ENCODE data around the gene ZKSCAN3. TPM values are rescaled to one million over a fixed set of nuclear protein-coding genes. Genes with fewer than 3 reads are reported as not detected.

The ZKSCAN3 gene
- total and polyA plus RNA-seq, 7 experiments from 2014 or later: 3.0 to 13.2 (median 4.8) TPM

DNA sequence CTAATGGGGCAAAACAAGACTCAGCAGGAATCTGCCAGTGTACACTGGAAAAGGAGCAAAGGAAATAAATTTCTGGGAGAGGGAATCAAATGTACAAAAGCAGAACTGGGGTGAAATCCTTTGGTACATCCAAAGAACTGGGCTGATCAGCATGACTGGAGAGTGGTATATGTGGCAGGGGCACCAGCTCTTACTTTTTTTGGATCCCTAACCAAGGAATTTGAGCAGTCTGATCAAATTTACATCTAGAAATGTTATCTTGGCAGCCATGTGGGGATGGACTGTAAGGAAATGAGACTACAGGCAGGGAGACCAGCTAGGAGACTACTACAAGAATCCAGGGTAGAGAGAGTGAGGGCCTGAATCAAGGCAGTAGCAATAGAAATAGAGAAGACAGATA lies 12.6 kb upstream of the ZKSCAN3 start:
- no peak overlapping the region for H3K27ac Mint-ChIP-seq
- no peak overlapping the region for H3K4me3 ChIP-seq (ENCODE audit: low read length)

DNA sequence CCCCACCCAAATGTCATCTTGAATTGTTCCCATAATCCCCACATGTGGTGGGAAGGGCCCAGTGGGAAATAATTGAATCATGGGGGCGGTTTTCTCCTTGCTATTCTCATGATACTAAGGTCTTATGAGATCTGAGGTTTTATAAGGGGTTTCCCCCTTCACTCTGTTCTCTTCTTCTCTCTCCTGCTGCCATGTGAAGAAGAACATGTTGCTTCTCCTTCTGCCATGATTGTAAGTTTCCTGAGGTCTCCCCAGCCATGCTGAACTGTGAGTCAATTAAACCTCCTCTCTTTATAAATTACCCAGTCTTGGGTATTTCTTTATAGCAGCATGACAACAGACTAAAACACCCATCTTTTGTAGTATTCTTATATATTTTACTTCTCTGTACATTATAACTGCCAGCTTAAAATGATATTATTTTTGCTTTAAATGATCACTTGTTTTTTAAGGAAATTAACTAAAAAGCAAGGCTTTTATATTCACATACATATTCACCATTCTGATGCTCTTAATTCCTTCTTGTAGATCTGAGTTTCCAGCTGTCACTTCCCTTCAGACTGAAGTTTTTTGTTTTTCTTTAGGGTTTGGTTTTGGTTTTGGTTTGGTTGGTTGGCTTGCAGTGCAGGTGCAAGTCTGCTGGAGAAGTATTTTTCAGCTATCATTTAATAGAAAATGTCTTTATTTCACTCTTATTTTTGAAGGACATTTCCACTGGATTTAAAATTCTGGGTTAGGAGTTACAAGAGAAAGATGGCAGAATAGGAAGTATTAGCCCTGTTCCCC lies 9.2 kb upstream of the ZKSCAN3 start:
- peaks cover 0 to 16% (median 5%) of the 10 kb centered on the region in 5 donors for H3K27me3 Mint-ChIP-seq
- peaks cover 9 to 10% of the 10 kb centered on the region in 2 donors for H3K4me1 ChIP-seq (ENCODE audit: control insufficient read depth in 2 of 2, insufficient read depth in 2 of 2, low read length in 2 of 2)
- H3K27ac ChIP-seq (ENCODE audit: low read depth, low read length): no peak overlapping the region
- H3K36me3 Mint-ChIP-seq: peaks cover 0 to 9% (median 5%) of the 10 kb centered on the region in 5 donors
- peaks cover 0 to 6% (median 0%) of the 10 kb centered on the region in 3 experiments for H3K36me3 ChIP-seq (ENCODE audit: control insufficient read depth in 2 of 3, insufficient read depth in 3 of 3, low read length in 3 of 3)
- no peaks in the 10 kb centered on the region for H3K9me3 ChIP-seq (ENCODE audit: control insufficient read depth in 2 of 3, low read length in 3 of 3)
- H3K4me3 Mint-ChIP-seq: no peak overlapping the region
- no peak overlapping the region for H3K4me3 ChIP-seq (ENCODE audit: low read length)
- CTCF ChIA-PET: interaction anchor here (2.8 kb wide), 1 partner anchor 16 kb away, joined by 8 read pairs; no protein-coding TSS in a partner anchor
- H3K27me3 ChIP-seq (ENCODE audit: control insufficient read depth in 2 of 2, insufficient read depth in 2 of 2, low read length in 2 of 2): no peaks in the 10 kb centered on the region
- H3K9me3 Mint-ChIP-seq: peaks cover 0 to 16% (median 6%) of the 10 kb centered on the region in 11 donors
- H3K27ac Mint-ChIP-seq: no peak overlapping the region
- POLR2A ChIA-PET: interaction anchor here (1.1 kb wide), 1 partner anchor 9 kb away, joined by 5 read pairs; the partner anchor contains the start of gene ZKSCAN3
- DNase-seq (no peak), ATAC-seq (no peak)
- intact Hi-C loops (cut with micrococcal nuclease): no loop called here
- no peaks in the 10 kb centered on the region for H3K4me1 Mint-ChIP-seq

More for the DNA sequence above, 12.6 kb upstream of the ZKSCAN3 start:
- H3K27ac ChIP-seq (ENCODE audit: low read depth, low read length): no peak overlapping the region
- no peaks in the 10 kb centered on the region for H3K27me3 ChIP-seq (ENCODE audit: control insufficient read depth in 2 of 2, insufficient read depth in 2 of 2, low read length in 2 of 2)
- ATAC-seq (no peak), DNase-seq (no peak)
- intact Hi-C loops (cut with micrococcal nuclease): loop anchor here (5.0 to 10.0 kb wide), 8 partner anchors 85 to 1160 kb away; partner anchors contain the start of genes ZSCAN23 (in 2 of the 2), ZKSCAN4 (in 1 of the 2), ZKSCAN8 (in 1 of the 2) and ZNF184 (in 1 of the 2)
- H3K4me1 Mint-ChIP-seq: peaks cover 0 to 16% (median 9%) of the 10 kb centered on the region in 7 donors
- POLR2A ChIA-PET: interaction anchor here (0.6 to 3.2 kb wide), 5 partner anchors 10 to 1313 kb away, joined by 3 to 17 read pairs (median 13); partner anchors contain the start of genes ZKSCAN3 and ZSCAN26
- no peak overlapping the region for H3K4me3 Mint-ChIP-seq
- peaks cover 0 to 12% (median 6%) of the 10 kb centered on the region in 11 donors for H3K9me3 Mint-ChIP-seq
- H3K36me3 ChIP-seq (ENCODE audit: control insufficient read depth in 2 of 3, insufficient read depth in 3 of 3, low read length in 3 of 3): peaks cover 0 to 6% (median 0%) of the 10 kb centered on the region in 3 experiments
- H3K9me3 ChIP-seq (ENCODE audit: control insufficient read depth in 2 of 3, low read length in 3 of 3): no peaks in the 10 kb centered on the region
- H3K4me1 ChIP-seq (ENCODE audit: control insufficient read depth in 2 of 2, insufficient read depth in 2 of 2, low read length in 2 of 2): peaks cover 9 to 10% of the 10 kb centered on the region in 2 donors
- CTCF ChIA-PET: interaction anchor here (1.2 to 1.9 kb wide), 2 partner anchors 18 to 196 kb away, joined by 3 to 6 read pairs; partner anchors contain the start of gene ZKSCAN8
- peaks cover 0 to 11% (median 5%) of the 10 kb centered on the region in 5 donors for H3K36me3 Mint-ChIP-seq
- H3K27me3 Mint-ChIP-seq: peaks cover 0 to 3% (median 0%) of the 10 kb centered on the region in 5 donors

DNA sequence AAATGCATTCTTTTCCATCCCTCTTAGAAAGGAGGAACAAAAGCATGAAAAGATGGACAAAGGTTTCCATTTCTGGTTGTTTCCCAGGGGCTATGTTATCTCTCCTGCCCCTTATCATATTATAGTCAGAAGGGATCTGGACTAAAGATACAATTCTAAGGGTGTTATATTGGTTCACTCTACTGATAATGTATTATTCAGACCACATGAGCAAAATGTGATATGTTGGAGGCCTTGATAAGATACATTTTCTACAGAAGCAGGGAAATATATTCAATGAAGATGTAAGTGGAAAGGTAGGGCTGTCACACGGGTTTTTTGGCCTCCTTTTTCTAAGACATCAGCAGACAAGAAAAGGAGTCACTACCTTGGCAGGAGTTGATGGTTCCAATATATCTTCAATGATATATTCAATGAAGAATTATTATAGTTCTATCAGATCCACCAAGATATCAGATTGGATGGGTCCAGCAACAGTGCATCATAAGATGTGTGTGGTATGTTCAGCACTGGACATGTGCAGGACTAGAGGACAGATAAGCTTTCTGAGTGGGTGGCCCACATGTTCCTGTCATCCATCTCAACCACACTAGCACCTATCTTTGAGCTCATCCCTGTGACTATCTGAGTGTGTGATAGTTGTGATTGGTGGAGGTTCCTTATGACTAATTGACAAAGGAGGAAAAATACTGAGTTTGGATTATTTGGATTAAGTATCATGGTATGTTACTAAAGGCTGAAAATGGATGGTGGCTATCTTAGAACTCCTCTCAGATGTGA lies 5.7 kb upstream of the ZKSCAN3 start:
- DNase-seq (no peak), ATAC-seq (no peak)
- Histone ChIP-seq H3K9me3 (ENCODE audit: control insufficient read depth in 2 of 3, low read length in 3 of 3) (no peaks in the 10 kb centered on the region), H3K27me3 (ENCODE audit: control insufficient read depth in 2 of 2, insufficient read depth in 2 of 2, low read length in 2 of 2) (peaks cover 0 to 4% of the 10 kb centered on the region in 2 donors), H3K4me1 (ENCODE audit: control insufficient read depth in 2 of 2, insufficient read depth in 2 of 2, low read length in 2 of 2) (no peaks in the 10 kb centered on the region), H3K4me3 (ENCODE audit: low read length) (no peak overlapping the region), H3K27ac (ENCODE audit: low read depth, low read length) (no peak overlapping the region), H3K36me3 (ENCODE audit: control insufficient read depth in 2 of 3, insufficient read depth in 3 of 3, low read length in 3 of 3) (no peaks in the 10 kb centered on the region)
- H3K4me1 Mint-ChIP-seq: no peaks in the 10 kb centered on the region
- intact Hi-C loops (cut with micrococcal nuclease): no loop called here
- POLR2A ChIA-PET: no interaction called here
- H3K27me3 Mint-ChIP-seq: peaks cover 11 to 40% (median 17%) of the 10 kb centered on the region in 5 donors
- CTCF ChIA-PET: no interaction called here
- peaks cover 0 to 16% (median 6%) of the 10 kb centered on the region in 11 donors for H3K9me3 Mint-ChIP-seq
- no peak overlapping the region for H3K4me3 Mint-ChIP-seq
- peaks cover 0 to 12% (median 5%) of the 10 kb centered on the region in 5 donors for H3K36me3 Mint-ChIP-seq
- no peak overlapping the region for H3K27ac Mint-ChIP-seq

DNA sequence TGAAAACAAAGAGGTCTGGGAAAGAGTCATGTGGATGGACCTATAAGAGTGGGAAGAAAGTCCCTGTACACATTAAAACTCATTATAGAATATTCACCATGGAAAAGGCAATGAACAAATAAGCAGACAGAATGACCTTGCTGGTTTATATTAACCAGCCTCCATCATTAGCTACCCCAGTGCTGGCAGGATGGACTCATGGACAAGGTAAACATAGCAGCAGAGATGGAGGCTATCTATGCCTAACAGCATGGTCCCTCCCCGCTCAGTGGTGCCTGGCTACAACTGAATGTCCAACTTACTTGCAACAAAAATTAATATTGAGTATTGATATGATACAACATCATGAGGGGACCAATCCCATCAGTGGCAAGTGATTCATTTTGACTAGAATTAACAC lies 4.5 kb upstream of the ZKSCAN3 start:
- POLR2A ChIA-PET: no interaction called here
- intact Hi-C loops (cut with micrococcal nuclease): no loop called here
- ATAC-seq: no peak
- no peak for DNase-seq
- Mint-ChIP-seq H3K27ac (no peak overlapping the region), H3K4me3 (no peak overlapping the region), H3K4me1 (peaks cover 4 to 10% (median 8%) of the 10 kb centered on the region in 7 donors), H3K9me3 (peaks cover 0 to 11% (median 6%) of the 10 kb centered on the region in 11 donors), H3K36me3 (peaks cover 0 to 8% (median 4%) of the 10 kb centered on the region in 5 donors), H3K27me3 (peaks cover 11 to 42% (median 21%) of the 10 kb centered on the region in 5 donors)
- Histone ChIP-seq H3K27ac (ENCODE audit: low read depth, low read length) (no peak overlapping the region), H3K27me3 (ENCODE audit: control insufficient read depth in 2 of 2, insufficient read depth in 2 of 2, low read length in 2 of 2) (peaks cover 0 to 4% of the 10 kb centered on the region in 2 donors), H3K4me1 (ENCODE audit: control insufficient read depth in 2 of 2, insufficient read depth in 2 of 2, low read length in 2 of 2) (peaks cover 0 to under 1% of the 10 kb centered on the region in 2 donors), H3K4me3 (ENCODE audit: low read length) (no peak overlapping the region), H3K9me3 (ENCODE audit: control insufficient read depth in 2 of 3, low read length in 3 of 3) (no peaks in the 10 kb centered on the region), H3K36me3 (ENCODE audit: control insufficient read depth in 2 of 3, insufficient read depth in 3 of 3, low read length in 3 of 3) (no peaks in the 10 kb centered on the region)
- CTCF ChIA-PET: no interaction called here

DNA sequence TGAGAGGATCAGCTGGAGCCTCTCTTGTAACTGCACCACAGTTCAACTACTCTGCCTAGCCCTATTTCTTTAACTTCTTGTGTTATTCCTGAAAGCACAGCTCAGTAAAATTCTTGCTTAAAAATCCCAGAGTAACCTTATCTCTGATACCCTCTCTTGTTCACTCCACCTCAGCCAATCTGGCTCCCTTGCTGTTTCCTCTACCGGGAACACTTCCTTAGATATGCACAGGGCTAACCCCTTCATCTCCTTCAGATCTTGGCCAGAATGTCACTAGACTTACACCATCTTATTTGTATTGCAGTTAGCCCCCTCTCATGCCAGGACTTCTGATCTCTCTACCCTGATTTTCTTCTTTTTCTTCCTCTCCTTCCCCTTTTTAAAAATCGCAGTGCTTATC lies 2.6 kb upstream of the ZKSCAN3 start:
- no peak for DNase-seq
- Mint-ChIP-seq H3K4me1 (peaks cover 20 to 29% (median 27%) of the 10 kb centered on the region in 7 donors), H3K27me3 (peaks cover 11 to 42% (median 21%) of the 10 kb centered on the region in 5 donors), H3K27ac (no peak overlapping the region), H3K9me3 (peaks cover 0 to 8% (median 0%) of the 10 kb centered on the region in 11 donors), H3K36me3 (peaks cover 0 to 8% (median 0%) of the 10 kb centered on the region in 5 donors), H3K4me3 (no peak overlapping the region)
- no peak overlapping the region for H3K27ac ChIP-seq (ENCODE audit: low read depth, low read length)
- CTCF ChIA-PET: interaction anchor here (0.6 kb wide), 1 partner anchor 824 kb away, joined by 5 read pairs; no protein-coding TSS in a partner anchor
- H3K27me3 ChIP-seq (ENCODE audit: control insufficient read depth in 2 of 2, insufficient read depth in 2 of 2, low read length in 2 of 2): peaks cover 0 to 4% of the 10 kb centered on the region in 2 donors
- H3K9me3 ChIP-seq (ENCODE audit: control insufficient read depth in 2 of 3, low read length in 3 of 3): no peaks in the 10 kb centered on the region
- ATAC-seq: no peak
- POLR2A ChIA-PET: interaction anchor here (0.5 to 2.1 kb wide), 4 partner anchors 11 to 497 kb away, joined by 3 to 17 read pairs (median 5); partner anchors contain the start of genes ZSCAN26 and ZSCAN31
- no peaks in the 10 kb centered on the region for H3K36me3 ChIP-seq (ENCODE audit: control insufficient read depth in 2 of 3, insufficient read depth in 3 of 3, low read length in 3 of 3)
- intact Hi-C loops (cut with micrococcal nuclease): no loop called here
- peaks cover 0 to 7% of the 10 kb centered on the region in 2 donors for H3K4me1 ChIP-seq (ENCODE audit: control insufficient read depth in 2 of 2, insufficient read depth in 2 of 2, low read length in 2 of 2)
- no peak overlapping the region for H3K4me3 ChIP-seq (ENCODE audit: low read length)

Data from naive thymus-derived CD4-positive, alpha-beta T cell (primary cell).